ENCODE results near the gene HYCC2.
A peak's percentile ranks its signal among the peaks of the same experiment; 100 is the strongest.
"Not testable (repeated sequence)": the region's sequence is repeated elsewhere in the genome, so short reads cannot be mapped to it uniquely, and the experiment has no call there.

Gene HYCC2

DNA sequence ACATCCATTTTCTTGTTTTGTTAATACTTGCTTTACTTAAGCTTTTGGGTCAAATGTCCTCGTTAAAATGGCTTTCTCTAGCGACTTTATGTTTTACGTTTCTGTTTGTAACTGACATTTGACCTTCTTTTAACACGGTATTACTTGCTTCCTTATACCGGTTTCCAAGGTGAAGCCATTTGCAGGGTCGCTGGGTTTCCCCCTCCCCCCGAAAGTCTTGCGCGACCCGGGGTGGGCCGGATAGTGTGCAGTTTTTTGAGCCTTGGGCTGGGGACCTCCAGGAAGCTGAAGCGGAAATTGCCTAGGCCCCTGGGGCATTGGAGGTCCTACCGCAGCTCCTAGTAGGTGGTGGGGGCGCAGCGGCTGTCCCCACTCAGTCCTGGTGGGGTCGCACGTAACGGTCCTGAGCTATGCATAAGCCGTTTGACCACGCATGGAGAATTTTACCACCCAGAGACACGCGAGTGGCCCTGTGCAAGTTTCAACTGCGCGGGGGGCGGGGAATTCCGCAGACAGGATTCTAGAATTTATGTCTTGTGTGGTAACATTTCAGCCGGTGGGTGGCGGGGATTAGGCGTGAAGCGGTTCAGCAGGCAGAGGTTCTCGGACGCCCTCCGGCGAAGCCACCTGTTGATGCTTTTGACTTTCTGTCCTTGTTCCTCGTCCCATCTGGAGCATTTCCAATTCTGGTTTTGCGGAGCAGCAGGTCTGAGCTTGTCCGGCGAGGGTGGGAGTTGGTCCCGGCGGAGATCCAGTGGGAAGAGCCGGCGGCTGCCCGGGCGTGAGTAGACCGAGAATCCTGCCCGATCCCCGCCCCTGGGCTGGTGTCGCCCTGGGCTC is 46.9 kb upstream of the HYCC2 start (continued):
- TF ChIP-seq ZNF223 (tag by site-specific recombination; IDR thresholded peaks at IDR 0.05): no peak
- no peak for TF ChIP-seq ZNF23 (tag by site-specific recombination; IDR thresholded peaks at IDR 0.05; ENCODE audit: borderline replicate concordance)
- TF ChIP-seq ZNF37A (tag by site-specific recombination; IDR thresholded peaks at IDR 0.05): no peak

DNA sequence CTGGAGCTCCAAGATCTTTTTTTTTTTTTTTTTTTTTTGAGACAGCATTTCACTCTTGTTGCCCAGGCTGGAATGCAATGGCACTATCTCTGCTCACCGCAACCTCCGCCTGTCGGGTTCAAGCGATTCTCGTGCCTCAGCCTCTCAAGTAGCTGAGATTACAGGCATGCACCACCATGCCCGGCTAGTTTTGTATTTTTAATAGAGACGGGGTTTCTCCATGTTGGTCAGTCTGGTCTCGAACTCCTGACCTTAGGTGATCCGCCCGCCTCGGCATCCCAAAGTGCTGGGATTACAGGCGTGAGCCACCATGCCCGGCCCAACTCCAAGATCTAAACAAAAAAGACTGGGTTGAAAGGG is 46.2 kb upstream of the HYCC2 start:
- CTCF ChIA-PET: interaction anchor here (0.6 to 4.1 kb wide), 8 partner anchors 11 to 115 kb away, joined by 3 to 25 read pairs (median 6); no protein-coding TSS in a partner anchor
- H3K27ac ChIP-seq (ENCODE audit: extremely low read depth, low read depth, low read length): peak overlapping the region; percentile 95
- H3K4me1 ChIP-seq (ENCODE audit: control insufficient read depth, insufficient read depth, low read length); H3K36me3 ChIP-seq (ENCODE audit: control insufficient read depth in 2 of 2, insufficient read depth in 1 of 2, low read length in 2 of 2); H3K9me3 ChIP-seq (ENCODE audit: control insufficient read depth, insufficient read depth, low read depth, low read length): not testable (repeated sequence)
- POLR2A ChIA-PET: interaction anchor here (1.1 to 2.8 kb wide), 6 partner anchors 8 to 254 kb away, joined by 3 to 11 read pairs (median 4); partner anchors contain the start of genes CLK1 and ORC2
- H3K4me3 ChIP-seq (ENCODE audit: low read depth, low read length): peak overlapping the region; percentile 40; the same call in 1 of the 2 replicates

DNA sequence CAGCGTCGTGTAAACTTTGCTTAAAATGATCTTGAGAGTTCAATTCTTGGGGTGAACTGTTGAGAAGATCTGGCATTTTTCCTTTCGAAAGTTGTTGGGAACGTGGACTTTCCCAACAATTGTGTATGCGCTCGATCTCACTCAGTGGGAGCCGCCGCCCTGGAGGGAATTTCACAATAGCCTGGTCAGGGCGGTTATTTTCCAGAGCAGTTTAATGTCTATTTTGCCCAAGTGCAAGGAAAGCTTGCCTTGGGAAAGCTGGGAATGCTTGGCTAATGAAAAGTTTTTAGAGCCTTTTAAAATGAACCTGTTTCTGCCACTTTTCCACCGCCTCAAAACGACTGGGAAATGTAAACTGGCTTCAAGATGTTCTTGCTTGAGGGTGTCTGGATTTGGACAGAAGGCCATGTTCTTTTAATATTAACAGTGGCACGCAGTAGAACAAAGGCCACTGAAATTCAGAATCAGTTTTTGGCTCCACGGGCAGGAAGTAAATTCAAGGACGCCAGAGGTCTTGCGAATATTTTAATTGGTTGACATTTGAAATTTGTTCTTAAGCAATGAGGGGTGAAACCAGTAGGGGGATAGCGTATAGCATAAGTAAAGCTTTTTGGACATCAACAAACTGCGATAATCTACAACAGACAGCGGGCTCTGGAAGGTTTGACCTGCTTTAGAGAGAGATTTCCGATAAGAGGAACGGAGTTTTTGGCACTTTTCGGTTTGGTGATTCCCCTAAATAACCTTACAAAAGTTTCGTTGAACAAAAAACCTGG is 45.7 kb upstream of the HYCC2 start:
- peak overlapping the region; percentile 95 for H3K27ac ChIP-seq (ENCODE audit: extremely low read depth, low read depth, low read length)
- POLR2A ChIA-PET: interaction anchor here (1.0 to 2.8 kb wide), 5 partner anchors 41 to 253 kb away, joined by 3 to 11 read pairs (median 4); partner anchors contain the start of genes CLK1 and ORC2
- peak overlapping the region; percentile 78 for H3K4me3 ChIP-seq (ENCODE audit: low read depth, low read length)
- CTCF ChIA-PET: interaction anchor here (0.6 to 4.1 kb wide), 7 partner anchors 12 to 116 kb away, joined by 3 to 25 read pairs (median 4); no protein-coding TSS in a partner anchor
- no peaks in the 10 kb centered on the region for H3K9me3 ChIP-seq (ENCODE audit: control insufficient read depth, insufficient read depth, low read depth, low read length)
- H3K4me1 ChIP-seq (ENCODE audit: control insufficient read depth, insufficient read depth, low read length): peaks cover 5% of the 10 kb centered on the region; the same call in 1 of the 2 replicates
- no peaks in the 10 kb centered on the region for H3K36me3 ChIP-seq (ENCODE audit: control insufficient read depth in 2 of 2, insufficient read depth in 1 of 2, low read length in 2 of 2)
- TF ChIP-seq GLIS2 (tag by site-specific recombination; IDR thresholded peaks at IDR 0.05) (peak; percentile 19; the same call in 1 of the 2 replicates), ZBTB17 (tag by site-specific recombination; IDR thresholded peaks at IDR 0.05) (peak; percentile 31; the same call in 1 of the 2 replicates), YY2 (tag by site-specific recombination; IDR thresholded peaks at IDR 0.05) (no peak), MYNN (tag by site-specific recombination; IDR thresholded peaks at IDR 0.05; ENCODE audit: borderline replicate concordance) (no peak), OSR2 (tag by site-specific recombination; IDR thresholded peaks at IDR 0.05) (peak; percentile 27; the same call in 1 of the 2 replicates), PRDM1 (tag by site-specific recombination; IDR thresholded peaks at IDR 0.05) (peak; percentile 68; the same call in 1 of the 2 replicates), ZNF324 (tag by site-specific recombination; IDR thresholded peaks at IDR 0.05) (0 out of 2 replicates have a peak, but pooled peaks have one; percentile 15), KLF10 (tag by site-specific recombination; IDR thresholded peaks at IDR 0.05) (no peak), OVOL3 (tag by site-specific recombination; IDR thresholded peaks at IDR 0.05) (no peak), ZNF510 (tag by site-specific recombination; IDR thresholded peaks at IDR 0.05; ENCODE audit: insufficient replicate concordance) (no peak), ZNF777 (tag by site-specific recombination; IDR thresholded peaks at IDR 0.05; ENCODE audit: borderline replicate concordance) (no peak), ZBTB20 (tag by site-specific recombination; IDR thresholded peaks at IDR 0.05) (peak; percentile 10; the same call in 1 of the 2 replicates)
- TF ChIP-seq, protein P1, sequence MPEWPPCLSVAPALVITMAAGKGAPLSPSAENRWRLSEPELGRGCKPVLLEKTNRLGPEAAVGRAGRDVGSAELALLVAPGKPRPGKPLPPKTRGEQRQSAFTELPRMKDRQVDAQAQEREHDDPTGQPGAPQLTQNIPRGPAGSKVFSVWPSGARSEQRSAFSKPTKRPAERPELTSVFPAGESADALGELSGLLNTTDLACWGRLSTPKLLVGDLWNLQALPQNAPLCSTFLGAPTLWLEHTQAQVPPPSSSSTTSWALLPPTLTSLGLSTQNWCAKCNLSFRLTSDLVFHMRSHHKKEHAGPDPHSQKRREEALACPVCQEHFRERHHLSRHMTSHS (tag by site-specific recombination; IDR thresholded peaks at IDR 0.05): no peak
- TF ChIP-seq, protein P2, sequence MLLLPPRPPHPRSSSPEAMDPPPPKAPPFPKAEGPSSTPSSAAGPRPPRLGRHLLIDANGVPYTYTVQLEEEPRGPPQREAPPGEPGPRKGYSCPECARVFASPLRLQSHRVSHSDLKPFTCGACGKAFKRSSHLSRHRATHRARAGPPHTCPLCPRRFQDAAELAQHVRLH (tag by site-specific recombination; IDR thresholded peaks at IDR 0.05): no peak
- TF ChIP-seq, protein P3, sequence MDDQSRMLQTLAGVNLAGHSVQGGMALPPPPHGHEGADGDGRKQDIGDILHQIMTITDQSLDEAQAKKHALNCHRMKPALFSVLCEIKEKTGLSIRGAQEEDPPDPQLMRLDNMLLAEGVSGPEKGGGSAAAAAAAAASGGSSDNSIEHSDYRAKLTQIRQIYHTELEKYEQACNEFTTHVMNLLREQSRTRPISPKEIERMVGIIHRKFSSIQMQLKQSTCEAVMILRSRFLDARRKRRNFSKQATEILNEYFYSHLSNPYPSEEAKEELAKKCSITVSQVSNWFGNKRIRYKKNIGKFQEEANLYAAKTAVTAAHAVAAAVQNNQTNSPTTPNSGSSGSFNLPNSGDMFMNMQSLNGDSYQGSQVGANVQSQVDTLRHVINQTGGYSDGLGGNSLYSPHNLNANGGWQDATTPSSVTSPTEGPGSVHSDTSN (CRISPR knock-in tag; IDR thresholded peaks at IDR 0.05): 0 out of 2 replicates have a peak, but pooled peaks have one; percentile 8
- TF ChIP-seq, protein P4, sequence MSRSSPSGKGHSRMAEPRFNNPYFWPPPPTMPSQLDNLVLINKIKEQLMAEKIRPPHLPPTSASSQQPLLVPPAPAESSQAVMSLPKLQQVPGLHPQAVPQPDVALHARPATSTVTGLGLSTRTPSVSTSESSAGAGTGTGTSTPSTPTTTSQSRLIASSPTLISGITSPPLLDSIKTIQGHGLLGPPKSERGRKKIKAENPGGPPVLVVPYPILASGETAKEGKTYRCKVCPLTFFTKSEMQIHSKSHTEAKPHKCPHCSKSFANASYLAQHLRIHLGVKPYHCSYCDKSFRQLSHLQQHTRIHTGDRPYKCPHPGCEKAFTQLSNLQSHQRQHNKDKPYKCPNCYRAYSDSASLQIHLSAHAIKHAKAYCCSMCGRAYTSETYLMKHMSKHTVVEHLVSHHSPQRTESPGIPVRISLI (tag by site-specific recombination; IDR thresholded peaks at IDR 0.05): 0 out of 2 replicates have a peak, but pooled peaks have one; percentile 68
- TF ChIP-seq, protein P5, sequence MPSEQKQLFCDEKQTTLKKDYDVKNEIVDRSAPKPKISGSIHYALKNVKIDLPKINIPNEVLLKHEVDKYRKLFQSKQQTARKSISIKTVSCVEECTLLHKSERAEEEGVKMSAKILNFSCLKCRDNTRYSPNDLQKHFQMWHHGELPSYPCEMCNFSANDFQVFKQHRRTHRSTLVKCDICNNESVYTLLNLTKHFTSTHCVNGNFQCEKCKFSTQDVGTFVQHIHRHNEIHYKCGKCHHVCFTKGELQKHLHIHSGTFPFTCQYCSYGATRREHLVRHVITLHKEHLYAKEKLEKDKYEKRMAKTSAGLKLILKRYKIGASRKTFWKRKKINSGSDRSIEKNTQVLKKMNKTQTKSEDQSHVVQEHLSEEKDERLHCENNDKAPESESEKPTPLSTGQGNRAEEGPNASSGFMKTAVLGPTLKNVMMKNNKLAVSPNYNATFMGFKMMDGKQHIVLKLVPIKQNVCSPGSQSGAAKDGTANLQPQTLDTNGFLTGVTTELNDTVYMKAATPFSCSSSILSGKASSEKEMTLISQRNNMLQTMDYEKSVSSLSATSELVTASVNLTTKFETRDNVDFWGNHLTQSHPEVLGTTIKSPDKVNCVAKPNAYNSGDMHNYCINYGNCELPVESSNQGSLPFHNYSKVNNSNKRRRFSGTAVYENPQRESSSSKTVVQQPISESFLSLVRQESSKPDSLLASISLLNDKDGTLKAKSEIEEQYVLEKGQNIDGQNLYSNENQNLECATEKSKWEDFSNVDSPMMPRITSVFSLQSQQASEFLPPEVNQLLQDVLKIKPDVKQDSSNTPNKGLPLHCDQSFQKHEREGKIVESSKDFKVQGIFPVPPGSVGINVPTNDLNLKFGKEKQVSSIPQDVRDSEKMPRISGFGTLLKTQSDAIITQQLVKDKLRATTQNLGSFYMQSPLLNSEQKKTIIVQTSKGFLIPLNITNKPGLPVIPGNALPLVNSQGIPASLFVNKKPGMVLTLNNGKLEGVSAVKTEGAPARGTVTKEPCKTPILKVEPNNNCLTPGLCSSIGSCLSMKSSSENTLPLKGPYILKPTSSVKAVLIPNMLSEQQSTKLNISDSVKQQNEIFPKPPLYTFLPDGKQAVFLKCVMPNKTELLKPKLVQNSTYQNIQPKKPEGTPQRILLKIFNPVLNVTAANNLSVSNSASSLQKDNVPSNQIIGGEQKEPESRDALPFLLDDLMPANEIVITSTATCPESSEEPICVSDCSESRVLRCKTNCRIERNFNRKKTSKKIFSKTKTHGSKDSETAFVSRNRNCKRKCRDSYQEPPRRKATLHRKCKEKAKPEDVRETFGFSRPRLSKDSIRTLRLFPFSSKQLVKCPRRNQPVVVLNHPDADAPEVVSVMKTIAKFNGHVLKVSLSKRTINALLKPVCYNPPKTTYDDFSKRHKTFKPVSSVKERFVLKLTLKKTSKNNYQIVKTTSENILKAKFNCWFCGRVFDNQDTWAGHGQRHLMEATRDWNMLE (tag by site-specific recombination; conservative IDR thresholded peaks at IDR 0.05; ENCODE audit: low read depth): no peak
